Stimulated activated CD8-positive, alpha-beta memory T cell treated with anti-CD3 and anti-CD28 coated beads, Interleukin-4, amount 100 ng/mL, for 1 hour (primary cell): ENCODE data around the gene DHFR2.
"Not testable (repeated sequence)": the region's sequence is repeated elsewhere in the genome, so short reads cannot be mapped to it uniquely, and the experiment has no call there.

Source experiments
- DNase-seq, 2 donors: peaks; one replicate each; pipeline ENCODE4 v3.0.0-alpha.2; 2020; ENCODE audit warnings: low read depth in 2 of 2, low spot score in 1 of 2

Gene DHFR2

DNA sequence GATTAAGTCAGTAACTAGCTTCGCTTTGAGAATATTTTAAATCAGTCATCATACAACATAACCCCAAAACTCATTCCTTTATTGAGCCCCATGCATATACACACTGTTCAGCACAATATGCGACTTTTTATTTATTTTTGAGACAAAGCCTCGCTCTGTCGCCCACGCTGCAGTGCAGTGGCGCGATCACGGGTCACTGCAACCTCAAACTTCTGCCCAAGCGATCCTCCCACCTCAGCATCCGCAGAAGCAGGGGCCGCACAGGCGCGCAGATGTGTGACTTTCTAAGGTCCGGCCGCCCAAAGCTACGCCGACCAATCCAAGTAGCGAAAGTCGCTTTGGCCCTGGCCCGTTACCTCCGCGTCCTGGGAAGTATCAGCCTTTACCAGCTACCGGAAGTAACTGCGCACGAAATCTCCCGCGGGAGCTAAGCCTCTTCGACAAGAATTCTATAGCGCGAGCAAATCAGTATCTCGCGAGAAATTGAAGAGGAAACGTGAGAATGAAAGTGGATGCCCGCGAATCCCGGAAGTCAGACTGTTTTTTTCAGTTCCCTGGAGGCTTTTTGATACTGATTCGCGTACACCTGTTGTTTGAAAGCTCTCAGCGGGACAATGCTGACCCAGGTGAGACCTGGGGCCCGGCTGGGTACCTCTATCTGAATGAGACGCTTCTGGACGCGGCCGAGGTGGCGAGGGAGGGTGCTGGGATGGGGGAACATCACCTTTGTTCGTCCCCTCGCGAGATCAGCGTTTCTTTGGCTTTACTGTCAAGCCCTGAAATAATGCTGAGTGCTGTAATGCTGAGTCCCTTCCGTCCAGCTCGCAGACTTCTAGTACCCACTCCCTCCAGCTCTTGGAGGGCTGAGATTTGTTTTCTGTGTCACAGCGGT, at the start of gene DHFR2, which contains the start of gene NSUN3:
Gene DHFR2, minus strand, starts transcription at position 404 of the 892 bp plus-strand sequence. CDS start 1,405 bp downstream, outside the sequence.
Gene NSUN3, plus strand, starts transcription at position 549 of the 892 bp plus-strand sequence. Its CDS starts 66 bp downstream, at position 615.
- DNase-seq, result peak; percentile 60 to 68

DNA sequence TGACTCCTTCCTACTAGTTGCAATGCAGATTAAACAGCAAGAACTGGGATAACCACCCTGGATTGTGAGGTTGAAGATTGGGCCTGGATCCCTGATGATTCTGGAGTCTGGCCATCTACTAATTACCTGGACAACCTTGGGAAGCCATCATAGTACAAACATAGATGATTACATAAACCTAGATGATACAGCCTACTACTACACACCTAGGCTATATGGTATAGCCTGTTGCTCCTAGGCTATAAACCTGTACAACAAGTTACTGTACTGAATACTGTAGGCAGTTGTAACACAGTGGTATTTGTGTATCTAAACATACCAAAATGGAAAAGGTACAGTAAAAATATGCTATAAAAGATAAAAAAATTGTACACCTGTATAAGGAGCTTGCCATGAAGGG, 48.1 kb upstream of the DHFR2 start:
- no peak for DNase-seq

DNA sequence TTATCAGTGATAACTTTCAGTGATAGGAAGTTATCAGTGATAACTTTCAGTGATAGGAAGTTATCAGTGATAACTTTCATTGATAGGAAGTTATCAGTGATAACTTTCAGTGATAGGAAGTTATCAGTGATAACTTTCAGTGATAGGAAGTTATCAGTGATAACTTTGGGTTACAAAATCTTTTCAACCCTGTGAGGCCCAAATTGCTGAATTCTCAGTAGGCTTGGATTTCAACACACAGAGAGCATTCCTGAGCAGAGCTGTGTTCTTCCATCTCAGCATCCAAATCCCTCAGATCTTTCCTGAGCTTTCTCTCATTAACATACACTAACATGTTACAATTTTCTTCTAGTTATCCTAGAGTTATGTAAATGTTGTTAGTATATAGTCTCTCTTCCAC, 47.5 kb upstream of the DHFR2 start:
- not testable (repeated sequence) for DNase-seq

DNA sequence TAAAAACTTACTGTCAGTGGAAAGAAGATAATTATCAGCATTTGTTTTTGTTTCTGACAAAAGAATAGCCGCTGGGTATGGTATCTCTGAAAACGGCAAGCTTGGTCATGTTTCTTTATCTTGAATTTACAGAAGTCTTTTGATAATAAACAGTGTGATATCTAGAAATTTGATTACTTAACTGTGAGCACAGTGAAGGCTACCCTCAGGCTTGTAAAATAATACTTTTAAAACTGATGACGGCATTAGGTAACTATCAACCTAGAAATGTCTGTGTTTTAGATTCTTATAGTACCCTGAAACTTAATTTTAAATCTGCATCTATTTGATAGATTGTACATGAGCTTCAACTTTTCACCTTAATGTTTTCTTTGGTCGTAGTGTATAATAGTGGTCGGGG, 43.6 kb upstream of the DHFR2 start:
- no peak for DNase-seq

DNA sequence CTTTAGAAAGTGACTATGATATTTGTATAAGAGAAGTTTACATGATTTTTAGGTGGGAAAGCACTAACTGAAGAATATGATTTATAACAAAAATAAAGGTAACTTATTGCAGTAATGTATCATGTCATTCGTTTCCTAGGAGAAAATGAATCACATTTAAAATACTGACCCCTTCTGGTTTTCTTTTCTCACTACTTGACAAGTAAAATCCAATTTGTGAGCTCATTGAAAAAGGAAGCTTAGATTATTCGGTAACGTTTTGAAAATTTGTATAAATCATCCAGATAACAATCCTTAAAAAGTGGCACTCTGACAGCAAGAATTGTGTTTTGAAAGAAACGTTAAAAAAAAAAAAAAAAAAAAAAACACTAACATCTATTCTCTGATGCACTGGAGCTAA, 39.1 kb upstream of the DHFR2 start:
- no peak for DNase-seq

DNA sequence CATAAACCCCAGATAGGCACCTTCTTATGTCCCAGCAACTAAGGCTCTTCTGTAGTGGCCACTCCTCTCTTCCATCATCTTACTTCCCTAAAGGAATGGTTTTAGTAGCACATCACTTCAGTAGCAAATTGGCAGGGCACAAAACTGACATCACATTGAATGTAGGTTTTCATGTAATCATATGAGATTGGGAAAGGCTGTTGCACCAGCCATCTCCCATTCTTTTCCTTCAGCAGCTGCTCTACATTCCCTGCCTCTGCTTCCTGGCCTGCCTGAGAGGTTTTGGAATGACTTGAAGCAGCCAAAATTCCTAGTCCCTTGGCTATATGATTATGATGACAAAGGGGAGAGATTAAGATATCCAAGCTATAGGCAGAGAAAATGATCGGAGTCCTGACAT, 36.6 kb upstream of the DHFR2 start:
- no peak for DNase-seq

DNA sequence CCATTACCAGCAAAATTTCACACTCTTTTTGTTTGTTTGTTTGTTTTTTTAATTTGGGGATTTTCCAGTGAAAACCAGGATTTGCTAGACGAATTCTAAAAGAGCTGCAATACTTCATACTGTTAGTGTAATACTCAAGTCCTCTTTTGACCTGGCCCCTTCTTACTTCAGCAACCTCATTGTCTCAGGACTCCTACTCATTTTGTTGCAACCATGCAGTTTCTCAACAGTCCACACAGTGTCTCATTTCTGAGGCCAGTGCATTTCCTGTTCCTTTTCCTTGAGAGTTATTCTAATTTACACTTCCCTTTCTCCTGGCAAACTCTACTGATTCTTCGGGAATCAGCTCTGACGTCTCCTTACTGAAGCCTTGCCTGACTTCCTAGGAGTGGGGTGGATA, 35.7 kb upstream of the DHFR2 start:
- no peak for DNase-seq

DNA sequence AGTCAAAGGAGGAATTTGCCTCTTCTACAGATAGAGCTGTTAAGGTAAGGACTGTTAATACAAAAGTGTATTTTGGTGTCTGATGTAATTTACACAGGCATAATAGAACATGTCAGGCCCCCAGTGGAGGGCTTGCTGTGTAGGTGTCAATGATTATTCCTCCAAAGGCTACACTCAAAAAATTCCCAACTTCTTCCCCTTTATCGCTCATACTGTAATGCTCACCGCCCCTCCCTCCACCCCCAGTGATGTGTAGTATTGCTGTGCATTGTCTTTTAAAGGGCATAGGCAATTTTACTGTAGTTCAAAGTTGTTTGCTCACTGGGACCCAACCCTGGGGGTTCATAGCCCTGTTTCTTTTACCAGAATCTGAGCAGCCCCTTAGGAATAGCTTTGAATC, 32.4 kb upstream of the DHFR2 start:
- DNase-seq, result no peak

DNA sequence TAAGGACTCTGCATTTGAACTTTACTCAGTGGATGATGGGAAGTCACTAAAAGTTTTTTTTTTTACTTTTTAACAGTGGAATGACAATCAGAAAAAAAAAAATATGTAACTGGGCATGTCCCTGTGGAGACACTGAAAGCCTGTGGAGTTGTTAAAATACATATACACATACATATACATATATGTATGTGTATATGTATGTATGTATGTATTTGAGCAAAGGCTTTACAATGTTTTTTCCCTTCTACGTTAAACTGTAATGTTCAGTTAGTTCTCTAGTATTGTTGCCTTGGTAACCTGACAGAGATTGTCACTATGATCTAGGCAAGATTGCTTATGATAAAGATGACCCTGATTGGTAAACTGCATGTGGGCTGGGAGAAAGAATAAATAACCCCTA, 30.4 kb upstream of the DHFR2 start:
- no peak for DNase-seq

DNA sequence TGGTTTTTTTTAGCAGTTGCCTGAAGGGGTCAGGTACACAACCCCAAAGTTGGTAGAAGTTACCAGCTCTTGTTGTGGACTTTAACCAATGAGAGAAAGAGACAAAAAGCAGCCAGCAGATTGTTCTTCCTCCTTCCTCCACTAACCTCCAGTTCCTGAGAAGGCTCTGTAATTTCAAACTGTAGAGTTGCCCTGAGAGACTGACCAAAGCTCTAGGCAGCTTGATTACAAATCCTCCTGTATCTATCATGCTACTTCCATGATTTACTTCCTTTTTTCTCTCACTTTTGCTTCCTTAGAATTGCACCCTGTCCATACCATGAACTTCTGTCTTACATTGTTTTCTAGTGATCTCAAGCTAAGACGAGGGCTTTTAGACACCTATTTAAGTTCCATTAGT, 29.4 kb upstream of the DHFR2 start:
- DNase-seq, result no peak

DNA sequence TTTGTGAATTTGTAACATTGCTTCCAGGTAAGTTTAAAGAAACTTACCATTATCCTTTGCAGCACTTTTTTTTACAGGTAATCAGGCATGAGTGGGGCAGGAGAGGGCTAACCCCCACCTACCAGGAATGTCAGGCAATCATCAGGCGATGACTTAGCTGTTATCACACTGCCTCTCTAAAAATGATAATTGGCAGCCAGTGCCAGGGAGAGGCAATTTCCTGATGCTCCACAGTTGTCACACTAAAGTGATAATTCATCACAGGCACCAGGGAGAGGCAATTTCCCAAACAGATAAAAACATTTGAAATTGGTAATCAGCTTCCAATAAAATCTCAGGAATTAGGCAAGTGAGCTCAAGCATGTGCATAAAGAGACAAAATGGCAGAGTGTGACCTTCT, 26.4 kb upstream of the DHFR2 start:
- DNase-seq, result no peak

DNA sequence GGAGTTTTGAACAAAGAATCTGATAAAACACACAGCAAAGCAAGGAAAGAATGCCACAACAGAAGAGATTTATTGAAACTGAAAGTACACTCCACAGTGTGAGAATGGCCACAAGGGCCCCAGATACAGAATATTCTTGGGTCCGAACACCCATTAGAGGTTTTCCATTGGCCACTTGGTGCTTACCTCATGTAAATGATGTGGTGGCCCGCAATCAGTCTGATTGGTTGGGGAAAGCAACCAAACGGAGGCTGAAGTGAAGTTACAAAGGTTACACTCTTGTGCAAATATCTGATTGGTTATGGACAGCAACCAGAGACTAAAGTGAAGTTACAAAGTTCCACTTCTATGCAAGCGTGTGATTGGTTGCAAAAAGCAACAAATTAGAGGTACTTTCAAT, 20.5 kb upstream of the DHFR2 start:
- no peak for DNase-seq

DNA sequence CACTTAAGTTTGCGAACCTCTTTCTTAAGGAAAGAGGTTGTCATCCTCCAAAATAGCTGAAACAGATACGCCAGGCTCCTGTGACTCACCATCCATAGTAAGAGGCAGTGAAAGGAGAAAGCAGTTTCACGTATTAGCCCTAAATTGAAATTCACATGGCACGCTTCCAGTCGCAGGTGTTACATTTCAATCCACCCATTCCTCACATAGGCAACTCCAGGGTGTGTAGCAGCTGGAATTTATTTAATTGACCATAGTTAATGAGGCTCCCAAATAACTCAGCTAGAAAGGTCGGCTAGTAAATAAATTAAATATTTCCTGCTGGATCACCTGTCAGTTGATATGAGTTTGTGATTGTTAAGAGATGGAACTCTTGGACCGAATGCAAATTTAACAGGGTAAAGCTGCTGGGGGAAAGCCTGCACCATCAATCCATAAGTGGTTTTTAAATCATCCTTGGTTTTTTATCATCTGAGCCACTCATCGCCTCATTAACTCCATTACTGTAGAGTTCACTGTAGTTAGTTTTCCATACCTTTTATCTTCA, 19.7 kb upstream of the DHFR2 start:
- DNase-seq, result no peak

DNA sequence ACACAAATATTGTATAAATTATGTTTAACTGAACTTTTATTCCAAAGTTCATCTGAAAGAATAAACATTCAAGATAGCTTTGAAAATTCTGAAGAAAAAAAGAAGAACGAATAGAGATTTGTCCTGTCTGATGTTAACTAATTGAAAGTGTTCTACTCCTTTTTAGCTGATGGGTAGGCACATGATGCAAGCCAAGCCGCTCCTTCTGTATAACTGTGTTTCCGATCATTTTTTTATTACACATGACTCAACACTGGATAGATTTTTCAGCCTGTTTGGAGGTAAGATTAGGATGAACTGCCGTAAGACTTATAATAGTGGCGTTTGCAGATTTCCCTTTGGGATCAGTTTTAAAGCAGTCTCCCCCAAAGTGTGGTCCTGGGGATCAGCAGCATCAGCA, 19.2 kb upstream of the DHFR2 start:
- DNase-seq, result no peak

DNA sequence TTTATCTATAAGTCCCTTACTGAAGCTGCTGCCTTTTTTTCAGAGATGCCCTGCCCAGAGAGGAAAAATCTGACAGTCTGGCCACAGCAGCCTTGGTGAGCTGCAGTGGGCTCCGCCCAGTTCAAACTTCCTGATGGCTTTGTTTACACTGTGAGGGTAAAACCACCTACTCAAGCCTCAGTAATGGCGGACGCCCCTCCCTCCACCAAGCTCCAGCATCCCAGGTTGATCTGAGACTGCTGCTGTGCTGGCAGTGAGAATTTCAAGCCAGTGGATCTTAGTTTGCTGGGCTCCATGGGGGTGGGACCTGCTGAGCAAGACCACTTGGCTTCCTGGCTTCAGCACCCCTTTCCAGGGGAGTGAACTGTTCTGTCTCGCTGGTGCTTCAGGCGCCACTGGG, 17.8 kb upstream of the DHFR2 start:
- not testable (repeated sequence) for DNase-seq

DNA sequence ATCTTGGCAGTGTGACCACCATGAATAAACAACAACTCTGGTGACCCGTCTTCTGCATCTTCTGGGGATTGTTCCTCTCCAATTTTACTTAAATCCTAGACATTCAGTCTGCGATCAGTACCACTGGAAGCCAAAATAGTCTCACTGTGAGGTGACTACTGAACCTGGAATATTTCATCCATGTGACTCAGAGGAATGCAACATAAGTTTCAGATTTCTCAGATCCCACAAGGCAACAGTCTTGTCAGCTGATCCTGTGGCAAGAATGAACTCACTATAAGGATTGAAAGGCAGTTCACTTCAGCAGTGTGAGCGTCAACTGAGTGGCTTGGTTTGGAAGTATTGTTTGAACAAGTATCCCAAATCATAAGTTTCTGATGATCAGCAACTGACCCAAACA, 13.3 kb upstream of the DHFR2 start:
- no peak for DNase-seq

DNA sequence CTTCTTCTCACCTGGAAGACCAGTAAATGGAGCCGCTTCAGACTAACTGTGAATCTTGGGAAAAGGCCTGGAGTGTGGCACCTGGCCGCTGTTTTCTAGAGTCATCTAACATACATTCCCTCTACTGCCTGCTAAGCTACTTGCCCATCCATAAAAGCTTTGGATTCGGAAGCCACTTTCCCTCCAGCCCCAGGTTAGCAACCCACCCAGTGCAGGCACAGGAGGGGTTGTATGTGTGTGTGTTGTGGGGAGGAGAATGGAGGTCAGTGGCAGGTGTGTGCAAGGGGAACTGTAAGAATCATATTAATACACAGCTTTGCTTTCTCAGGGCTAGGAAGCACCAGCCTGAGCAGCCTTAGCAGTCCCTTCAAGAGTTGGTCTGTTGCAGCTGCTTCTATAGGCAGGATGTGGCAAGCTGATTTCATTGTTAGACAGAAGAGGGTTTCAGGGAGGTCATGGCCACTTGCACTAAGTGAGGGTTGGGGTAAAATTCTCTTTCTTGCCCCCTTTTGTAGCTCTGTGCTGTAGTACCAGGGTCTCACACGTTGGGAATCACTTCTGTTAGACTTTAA, 9.1 kb upstream of the DHFR2 start:
- DNase-seq, result no peak

DNA sequence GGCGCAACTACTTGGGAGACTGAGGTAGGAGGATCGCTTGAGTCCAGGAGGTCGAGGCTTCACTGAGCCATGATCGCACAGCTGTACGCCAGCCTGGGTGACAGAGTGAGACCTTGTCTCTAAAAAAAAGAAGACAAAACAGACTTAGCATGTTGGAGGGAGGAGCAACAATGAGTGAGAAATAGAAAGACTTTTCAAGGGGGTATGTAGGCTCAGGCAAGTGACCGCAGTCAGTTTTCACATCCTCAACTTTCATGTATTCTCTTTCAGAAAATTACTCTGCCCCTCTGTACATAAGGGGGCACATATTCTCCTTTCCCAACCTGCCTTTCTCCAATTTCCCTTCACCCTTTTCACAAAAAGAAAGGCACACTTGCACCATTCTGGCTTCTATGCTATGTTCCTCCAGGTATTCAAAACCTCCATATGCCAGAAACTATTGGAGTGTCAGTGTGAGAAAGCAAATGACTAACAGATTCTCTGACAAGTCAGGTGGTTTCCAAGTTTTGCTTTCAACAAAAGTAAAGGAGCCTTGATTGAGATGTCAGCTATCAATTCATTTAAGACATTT, 7.7 kb upstream of the DHFR2 start:
- no peak for DNase-seq

DNA sequence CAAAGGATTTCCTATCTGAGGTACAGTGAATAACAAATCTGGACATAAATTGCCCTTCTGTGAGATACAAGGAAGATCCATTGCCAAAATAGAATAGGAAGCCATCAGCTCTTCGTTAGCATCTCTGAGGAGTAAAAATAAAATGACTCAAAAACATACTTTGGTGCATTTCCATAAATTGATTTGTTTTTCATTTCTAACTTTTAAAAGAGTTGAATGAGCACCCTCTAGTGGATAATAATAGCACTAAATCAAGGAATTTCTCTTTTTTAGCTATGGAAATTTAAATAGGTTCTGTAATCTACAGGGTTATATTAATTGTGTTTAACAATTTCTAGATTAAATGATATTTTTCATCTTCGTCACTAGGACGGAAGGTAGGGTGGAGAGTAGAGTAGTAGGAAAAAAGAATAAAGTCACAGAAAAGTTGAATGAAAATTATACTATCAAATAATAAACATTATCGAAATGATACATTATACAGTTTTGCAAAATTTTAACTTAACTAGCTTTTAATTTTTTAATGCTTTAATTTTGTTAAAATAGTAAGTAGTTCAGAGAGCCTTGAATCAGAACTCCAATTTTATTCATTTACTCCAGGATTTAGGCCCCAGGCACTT, 6.6 kb upstream of the DHFR2 start:
- no peak for DNase-seq

DNA sequence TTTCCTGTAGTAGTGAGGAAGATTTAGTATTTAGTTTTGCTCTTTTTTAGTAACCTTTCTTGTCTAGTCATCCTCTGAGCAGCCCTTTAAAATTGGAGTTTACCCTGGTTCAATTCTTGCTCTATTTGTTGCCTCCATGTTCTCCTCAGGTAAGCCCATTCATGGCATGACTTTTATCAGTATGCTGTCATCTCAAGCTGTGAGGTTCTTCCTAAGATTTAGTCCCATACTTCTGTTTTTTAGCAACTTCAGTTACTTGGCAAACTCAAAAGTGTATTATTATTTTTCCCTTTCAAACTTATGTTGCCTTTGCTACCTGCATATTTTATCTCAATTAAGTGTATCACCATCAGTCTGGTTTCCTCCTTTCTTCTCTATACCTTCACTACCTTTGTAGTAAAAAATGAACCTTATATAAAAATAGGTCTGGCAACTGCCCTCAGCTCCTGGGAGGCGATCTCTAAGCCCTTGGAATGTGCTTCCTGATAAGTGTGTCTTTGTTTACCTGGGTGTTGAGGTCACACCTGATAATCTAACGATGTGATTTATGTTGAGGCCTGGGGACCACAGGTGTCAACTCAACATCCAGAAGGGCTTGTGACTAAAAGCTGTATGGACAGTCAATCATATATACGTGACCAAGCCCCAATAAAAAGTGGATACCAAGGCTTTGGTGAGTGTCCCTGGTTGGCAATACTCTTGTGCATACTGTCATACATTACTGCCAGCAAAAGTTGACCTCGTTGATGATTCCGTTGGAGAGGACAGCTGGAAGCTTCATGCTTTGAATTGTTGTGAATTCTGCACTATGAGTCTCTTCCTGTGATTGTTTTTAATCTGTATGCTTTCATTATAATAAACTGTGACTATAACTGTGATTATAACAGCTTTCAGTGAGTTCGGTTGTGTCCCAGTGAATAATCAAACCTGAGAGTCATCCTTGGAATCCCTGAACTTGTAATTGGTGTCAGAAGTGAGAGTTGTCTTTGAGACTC, 4.1 kb upstream of the DHFR2 start:
- no peak for DNase-seq
